ENCODE measurements around the gene TRIM2.

GRCh38 chr4:153223427-153223801, 19.2 kb downstream of the TRIM2 start:
- TF ChIP-seq, protein P1, sequence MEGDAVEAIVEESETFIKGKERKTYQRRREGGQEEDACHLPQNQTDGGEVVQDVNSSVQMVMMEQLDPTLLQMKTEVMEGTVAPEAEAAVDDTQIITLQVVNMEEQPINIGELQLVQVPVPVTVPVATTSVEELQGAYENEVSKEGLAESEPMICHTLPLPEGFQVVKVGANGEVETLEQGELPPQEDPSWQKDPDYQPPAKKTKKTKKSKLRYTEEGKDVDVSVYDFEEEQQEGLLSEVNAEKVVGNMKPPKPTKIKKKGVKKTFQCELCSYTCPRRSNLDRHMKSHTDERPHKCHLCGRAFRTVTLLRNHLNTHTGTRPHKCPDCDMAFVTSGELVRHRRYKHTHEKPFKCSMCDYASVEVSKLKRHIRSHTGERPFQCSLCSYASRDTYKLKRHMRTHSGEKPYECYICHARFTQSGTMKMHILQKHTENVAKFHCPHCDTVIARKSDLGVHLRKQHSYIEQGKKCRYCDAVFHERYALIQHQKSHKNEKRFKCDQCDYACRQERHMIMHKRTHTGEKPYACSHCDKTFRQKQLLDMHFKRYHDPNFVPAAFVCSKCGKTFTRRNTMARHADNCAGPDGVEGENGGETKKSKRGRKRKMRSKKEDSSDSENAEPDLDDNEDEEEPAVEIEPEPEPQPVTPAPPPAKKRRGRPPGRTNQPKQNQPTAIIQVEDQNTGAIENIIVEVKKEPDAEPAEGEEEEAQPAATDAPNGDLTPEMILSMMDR (IDR thresholded peaks at IDR 0.05) = no peak
- TF ChIP-seq POLR2A (IDR thresholded peaks at IDR 0.05) = no peak
